NCI-H1092 (cell line): ENCODE results near the gene RHEB.

Source experiments
- DNase-seq: peaks from one replicate; lab custom pipeline; 2025; lab: John Stamatoyannopoulos, UW

The RHEB gene

GRCh38 chr7:151470711-151471110 lies 49.0 kb downstream of the RHEB start:
- DNase-seq = no peak

DNA sequence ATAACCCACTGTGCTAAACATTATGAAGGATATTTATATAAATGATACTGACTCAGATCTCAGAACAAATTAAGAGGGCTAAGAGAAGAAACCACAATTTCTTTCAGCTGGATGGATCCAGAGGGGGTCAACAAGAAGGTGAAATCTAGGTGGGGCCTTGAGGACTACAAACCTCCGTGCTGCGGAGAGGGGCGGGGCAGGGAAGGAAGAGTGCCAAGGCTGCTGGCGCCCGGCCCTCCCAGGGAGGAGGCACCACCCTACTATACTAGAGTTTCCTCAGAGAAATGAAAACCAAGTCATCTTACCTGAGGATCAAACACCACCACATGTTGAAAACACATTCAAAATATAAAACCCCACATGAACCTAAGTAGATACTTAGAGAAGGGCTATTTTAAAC lies 50.4 kb downstream of the RHEB start:
- no peak for DNase-seq

GRCh38 chr7:151468217-151469018 lies 51.3 kb downstream of the RHEB start:
- DNase-seq = no peak

DNA sequence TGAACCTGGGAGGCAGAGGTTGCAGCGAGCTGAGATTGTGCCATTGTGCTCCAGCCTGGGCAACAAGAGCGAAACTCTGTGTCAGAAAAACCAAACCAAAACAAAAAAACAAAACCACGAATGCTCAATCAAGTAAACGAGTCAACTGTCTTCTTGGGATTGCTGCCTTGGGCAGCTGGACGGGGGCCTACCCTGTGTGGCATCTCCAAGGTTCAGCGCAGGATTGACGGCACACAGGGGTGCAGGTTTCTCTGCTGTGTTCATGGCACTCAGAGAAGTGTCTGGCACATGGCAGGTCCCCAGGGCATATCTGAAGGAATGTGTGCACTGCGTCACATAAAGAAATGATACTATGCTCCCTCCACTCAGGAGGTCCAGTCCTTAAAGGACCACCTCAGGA lies 54.5 kb downstream of the RHEB start:
- no peak for DNase-seq

DNA sequence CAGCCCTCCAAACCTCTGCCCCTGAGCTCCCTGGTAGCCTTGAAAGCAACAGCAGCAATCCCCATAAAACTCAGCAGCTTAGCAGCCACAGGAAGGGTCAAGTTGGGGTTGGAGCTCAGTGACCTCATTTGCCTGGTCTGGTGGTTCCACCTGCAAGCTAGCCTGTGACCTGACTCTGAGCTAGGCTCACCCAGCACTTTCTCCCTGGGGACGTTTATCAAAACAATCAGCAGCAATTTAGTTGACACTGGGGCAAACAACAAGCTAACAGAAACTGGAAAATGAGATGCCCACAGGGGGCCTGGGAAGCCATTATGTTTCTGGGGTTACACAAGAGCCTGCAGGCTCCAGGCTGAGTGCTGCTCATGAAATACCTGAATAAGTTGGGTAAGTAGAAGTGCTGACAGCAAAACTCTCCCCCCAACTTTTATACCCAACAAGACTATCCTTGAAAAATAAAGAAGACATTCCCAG lies 57.4 kb downstream of the RHEB start:
- no peak for DNase-seq

- DNase-seq = no peak
Measured at GRCh38 chr7:151461942-151462230, 57.8 kb downstream of the RHEB start.

DNA sequence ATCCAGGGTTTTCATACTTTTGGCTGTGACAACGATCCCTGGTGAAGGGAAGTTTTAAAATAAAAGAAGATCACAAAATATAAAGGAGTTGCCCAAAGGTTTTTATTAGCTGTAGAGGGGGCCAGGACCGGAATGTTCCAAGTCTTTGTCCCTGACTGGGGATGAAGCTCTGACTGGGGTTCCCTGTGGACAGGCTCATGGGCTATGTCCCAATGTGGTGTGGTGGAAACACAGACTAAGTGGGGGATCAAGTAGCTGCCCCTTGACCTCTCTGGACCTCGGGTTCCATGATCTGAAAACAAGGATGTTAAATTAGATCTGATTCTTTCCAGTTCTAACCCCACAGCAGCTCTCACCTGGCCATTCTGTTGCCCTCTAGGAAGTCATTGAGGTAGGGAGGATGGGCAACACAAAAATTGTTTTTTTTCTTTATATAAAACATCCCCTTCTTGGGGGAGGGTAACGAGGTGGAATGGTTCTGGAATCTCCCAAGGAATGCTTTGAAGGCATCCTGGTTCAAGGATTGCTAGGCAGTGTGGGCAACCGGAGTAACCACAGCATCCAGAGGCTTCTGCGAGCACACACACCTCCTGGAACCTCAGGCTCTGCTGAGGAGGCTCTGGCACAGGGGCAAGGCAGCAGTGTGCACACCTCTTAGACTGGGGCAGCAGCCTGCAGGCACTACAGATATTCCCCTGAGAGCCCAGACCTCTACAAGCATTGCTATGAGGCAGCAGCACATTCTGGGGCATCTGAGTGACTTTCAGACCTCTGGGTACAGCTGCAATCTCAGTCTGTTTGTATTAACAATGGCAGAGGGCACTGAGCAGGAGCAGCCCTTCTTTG lies 58.4 kb downstream of the RHEB start:
- DNase-seq = no peak

- DNase-seq = no peak
Measured at GRCh38 chr7:151460474-151460855, 59.2 kb downstream of the RHEB start.

- no peak for DNase-seq
Measured at GRCh38 chr7:151459726-151460473, 59.8 kb downstream of the RHEB start.

DNA sequence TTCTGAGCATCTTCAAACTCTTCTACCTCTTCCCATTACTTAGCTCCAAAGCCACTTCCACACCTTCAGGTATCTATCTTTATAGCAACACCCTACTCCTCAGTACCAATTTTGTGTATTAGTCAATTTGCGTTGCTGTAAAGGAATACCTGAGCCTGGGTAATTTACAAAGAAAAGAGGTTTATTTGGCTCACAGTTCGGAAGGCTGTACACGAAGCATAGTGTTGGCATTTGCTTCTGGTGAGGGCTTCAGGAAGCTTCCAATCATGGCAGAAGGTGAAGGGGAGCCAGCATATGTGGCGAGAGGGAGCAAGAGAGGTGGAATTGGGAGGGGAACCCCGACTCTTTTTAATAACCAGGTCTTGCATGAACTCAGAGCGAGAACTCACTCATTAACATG lies 62.2 kb downstream of the RHEB start:
- DNase-seq = no peak

DNA sequence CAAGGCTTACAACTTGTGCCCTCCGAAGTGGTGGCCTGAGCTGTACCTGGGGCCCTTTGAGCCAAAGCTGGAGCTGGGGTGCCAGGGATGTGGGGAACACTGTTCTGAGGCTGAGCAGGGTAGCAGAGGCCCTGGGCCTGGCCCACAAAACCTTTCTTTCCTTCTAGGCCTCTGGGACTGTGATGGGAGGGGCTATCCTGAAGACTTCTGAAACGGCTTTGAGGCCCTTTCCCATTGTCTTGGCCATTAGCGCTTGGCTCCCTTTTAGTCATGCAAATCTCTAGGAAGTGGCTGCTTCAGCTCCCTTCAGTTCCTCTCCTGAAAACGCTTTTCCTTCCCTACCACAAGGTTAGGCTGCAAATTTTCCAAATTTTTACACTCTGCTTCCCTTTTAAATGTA lies 62.9 kb downstream of the RHEB start:
- DNase-seq = no peak

DNA sequence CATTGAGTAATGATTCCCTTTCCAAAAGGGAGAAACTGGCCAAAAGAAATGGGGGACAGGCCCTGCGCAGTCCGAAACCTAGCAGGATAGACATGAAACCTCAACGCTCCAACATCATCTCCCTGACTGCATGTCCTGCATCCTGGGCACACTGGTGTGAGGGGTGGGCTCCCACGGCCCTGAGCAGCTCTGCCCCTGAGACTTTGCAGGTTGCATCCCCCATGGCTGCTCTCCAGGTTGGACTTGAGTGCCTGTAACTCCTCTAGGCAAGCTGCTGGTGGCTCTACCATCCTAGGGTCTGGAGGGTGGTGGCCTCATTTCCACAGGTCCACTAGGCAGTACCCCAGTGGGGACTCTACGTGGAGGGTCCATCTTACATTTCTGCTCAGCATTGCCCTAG lies 63.4 kb downstream of the RHEB start:
- DNase-seq = no peak

DNA sequence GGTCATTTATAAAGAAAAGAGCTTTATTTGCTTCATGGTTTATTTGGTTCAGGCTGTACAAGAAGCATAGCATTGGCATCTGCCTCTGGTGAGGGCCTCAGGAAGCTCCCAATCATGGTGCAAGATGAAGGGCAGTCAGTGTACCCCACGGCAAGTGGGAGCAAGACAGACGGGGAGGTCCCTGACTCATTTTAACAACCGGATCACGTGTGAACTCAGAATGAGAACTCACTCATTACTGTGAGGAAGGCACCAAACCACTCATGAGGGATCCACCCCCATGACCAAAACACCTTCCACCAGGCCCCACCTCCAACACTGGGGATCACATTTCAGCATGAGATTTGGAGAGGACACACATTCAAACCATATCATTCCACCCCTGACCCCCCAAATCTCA lies 64.0 kb downstream of the RHEB start:
- no peak for DNase-seq

DNA sequence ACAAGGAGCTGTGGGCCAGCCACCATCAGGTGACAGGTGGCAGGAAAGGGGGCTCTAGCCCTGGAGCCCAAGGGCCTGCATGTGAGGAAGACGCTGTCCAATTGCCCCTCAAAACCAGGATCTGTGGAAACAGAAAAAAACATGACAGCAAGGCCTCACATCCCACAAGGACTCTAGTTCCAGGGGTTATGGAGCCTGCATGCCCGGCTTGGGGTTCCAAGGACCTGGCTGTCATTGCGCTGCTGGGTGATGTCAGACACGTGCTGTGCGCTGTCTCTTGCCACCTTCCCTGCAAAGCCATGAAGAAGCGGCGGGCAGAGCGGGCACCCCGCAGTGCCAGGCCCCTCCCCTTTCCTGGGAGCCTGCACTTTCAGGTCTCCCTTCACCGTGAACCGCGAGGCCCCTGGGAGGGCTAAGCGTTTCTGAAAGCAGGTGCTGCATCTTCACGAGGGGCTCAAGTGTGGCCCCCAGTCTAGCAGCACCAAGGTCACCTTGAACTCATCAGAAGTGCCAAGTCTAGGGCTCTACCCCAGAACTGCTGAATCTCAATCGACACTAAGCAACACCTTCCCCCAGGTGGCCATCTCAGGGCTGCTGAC lies 64.7 kb downstream of the RHEB start:
- DNase-seq = no peak

- DNase-seq = no peak
Measured at GRCh38 chr7:151454305-151454704, 65.4 kb downstream of the RHEB start.

DNA sequence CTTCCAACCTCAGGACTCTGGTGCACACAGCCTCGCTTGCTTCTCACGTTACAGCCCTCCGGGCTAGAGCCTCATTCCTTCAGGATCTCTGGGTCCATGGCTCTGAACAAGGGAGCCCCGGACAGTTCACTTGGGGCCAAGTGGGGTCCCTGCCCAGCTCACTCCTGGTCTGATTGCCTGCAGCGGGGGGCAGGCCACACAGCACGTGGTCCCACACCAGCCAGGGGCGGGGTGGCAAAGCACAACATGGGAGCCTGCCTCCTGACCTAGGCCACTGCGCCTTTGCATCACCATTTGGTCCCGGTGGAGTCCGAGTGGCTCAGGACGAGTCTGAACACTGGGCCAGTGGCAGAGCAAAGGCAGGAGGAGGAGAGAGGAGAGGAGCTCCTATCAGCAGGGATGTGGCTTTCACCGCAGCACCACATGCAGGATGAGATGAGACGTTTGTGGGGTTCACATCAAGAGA lies 66.3 kb downstream of the RHEB start:
- DNase-seq = no peak

DNA sequence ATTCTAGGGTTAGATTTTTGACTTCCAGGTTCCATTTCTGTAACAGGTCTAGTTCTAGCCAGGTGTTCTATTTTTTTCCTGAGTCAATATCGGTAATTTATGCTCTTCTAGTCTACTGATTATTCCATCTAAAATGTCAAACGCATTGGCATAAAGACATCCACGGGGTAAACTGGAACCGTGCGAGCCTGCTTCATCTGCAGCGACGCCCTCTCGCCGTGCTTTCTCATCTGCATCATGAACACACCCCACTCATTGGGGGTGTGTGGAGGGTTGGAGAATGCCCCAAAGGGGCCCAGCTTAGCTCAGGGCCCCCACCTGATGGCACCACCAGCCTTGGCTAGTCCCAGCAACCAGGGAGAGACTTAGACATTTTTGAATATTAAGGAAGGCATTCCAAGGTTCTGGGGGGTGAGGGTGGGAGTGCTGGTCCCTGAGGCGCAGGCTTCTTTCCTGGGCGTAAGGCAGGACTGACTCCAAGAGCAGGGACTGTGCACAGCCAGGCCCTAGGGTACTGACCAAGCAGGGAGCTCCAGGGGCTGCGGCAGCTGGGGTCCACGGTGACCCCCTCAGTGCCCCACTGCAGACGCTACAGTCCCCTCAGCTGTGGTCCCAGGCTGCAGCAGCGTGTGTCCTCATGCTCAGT lies 66.9 kb downstream of the RHEB start:
- DNase-seq = no peak

DNA sequence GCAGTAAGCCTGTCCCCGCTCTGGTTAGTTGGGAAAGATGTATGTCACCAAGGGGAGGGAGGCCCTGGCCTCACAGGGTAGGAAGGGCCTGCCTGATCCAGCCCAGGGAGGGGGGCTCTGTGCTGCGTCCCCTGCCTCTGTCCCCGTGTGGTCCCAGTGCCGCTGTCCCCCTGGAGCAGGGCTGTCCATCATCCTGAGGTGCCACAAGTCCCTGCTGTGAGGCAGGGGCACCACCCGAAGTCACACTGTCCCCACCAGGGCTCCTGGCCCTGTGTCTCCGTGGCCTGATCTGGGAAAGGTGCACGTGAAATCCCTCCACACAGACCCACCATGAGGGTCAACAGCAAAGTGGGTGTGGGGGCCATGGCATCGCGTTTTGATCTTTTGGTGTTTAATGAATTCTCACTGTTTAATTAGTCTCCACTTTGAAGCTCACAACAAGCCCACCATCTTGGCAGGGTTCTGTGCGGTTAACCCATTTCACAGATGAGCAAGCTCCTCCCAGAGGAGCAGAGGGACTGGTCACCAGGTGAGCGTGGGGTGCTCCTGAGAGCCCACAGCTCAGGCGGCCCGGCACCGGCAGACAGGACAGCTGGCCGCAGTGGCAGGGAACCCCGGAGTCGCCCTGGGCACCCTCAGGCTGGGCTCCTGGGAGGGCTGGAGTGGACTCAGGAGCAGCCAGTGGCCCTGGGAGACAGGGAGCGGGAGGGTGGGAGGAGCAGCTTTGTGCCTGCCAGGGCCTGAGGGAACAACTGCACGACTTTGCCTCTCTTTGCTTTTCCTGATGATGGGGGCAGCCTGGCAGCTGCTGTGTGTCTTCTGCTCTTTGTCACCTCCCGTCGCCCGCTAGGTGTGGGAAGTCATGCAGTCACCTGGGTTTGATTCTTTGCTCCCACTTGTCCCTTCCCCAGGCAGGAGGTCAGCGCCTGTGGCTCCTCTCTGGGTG lies 67.8 kb downstream of the RHEB start:
- DNase-seq = no peak

- DNase-seq = no peak
Measured at GRCh38 chr7:151451156-151451555, 68.5 kb downstream of the RHEB start.

DNA sequence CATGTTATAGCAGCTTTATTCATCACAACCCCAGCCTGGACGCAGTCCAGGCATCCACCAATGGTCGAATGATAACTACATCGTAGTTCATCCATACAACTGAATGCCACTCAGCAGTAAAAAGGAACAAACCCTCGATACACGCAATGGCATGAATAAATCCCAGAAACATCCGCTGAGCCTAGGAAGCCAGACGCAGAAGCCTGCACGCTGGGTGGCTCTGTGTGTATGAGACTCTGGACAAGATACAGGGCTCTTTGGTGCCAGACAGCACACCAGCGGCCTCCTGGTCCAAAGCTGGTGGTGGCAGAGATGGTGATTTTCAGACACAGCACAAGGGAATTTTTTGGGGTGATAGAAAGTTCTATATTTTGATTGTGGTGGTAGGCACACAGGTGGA lies 69.7 kb downstream of the RHEB start:
- no peak for DNase-seq
